Coronary artery (tissue), 2 donors: ENCODE measurements around the gene INO80B.

Source experiments
- DNase-seq: peaks from one replicate; pipeline ENCODE4 v3.0.0-alpha.2; 2017; ENCODE audit warnings: low spot score
- H3K27ac ChIP-seq, 2 donors: fragments of 200-600 bp; sonication (generic); one replicate each; pipeline ENCODE4 v1.5.1; 2016 to 2019
- H3K4me3 ChIP-seq: fragments of 200-600 bp; sonication (generic); 2 replicates; pipeline ENCODE4 v1.5.1; 2016; ENCODE audit warnings: mild to moderate bottlenecking, moderate library complexity
- CTCF ChIP-seq: fragments of 200-600 bp; sonication (generic); IDR thresholded peaks from one replicate; pipeline ENCODE4 v1.5.1; 2019; ENCODE audit warnings: antibody characterized with exemption

The INO80B gene

GRCh38 chr2:74489906-74490305, 35.0 kb downstream of the INO80B start:
- DNase-seq: no peak
- TF ChIP-seq CTCF: no peak
- no peak overlapping the region for H3K27ac ChIP-seq
- H3K4me3 ChIP-seq: no peak overlapping the region

DNA sequence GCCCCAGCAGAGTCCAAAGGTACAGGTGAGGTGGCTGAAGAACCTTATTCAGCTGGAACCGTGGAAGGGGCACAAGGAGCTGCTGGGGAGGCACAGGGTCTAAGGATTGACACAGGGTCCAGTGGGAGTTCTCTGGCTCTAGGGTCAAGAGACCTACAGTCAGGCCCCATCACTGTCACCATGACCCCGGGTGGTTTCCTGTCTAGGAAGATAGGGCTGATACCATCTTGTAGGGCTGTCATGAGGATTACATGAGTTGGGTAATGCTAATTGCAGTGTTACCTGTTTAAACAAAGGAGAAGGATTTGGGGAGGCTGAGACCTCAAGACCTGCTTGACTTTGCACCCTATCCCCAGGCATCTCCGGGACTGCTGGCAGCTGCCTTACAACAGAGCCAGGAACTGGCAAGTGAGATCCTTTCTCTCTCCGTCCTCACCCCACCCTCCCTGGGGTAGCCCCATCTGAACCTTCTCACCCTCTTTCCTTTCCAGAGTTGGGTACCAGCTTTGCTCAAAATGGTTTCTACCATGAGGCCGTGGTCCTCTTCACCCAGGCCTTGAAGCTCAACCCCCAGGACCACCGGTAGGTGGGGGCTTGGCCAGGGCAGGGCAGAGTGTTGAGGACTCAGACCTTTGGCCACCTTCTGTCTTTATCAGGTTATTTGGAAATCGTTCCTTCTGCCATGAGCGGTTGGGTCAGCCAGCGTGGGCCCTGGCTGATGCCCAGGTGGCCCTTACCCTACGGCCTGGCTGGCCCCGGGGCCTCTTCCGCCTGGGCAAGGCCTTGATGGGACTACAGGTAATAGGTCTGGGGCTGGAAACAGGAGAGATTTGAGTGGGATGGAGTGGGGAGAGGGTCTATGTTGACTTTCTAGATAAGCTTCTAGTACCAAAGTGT, 37.0 kb downstream of the INO80B start:
- no peak overlapping the region for H3K27ac ChIP-seq
- no peak for TF ChIP-seq CTCF

GRCh38 chr2:74493546-74493945, 38.7 kb downstream of the INO80B start:
- no peak overlapping the region for H3K27ac ChIP-seq
- no peak for TF ChIP-seq CTCF
- no peak for DNase-seq
- no peak overlapping the region for H3K4me3 ChIP-seq

More for the DNA sequence above, 37.0 kb downstream of the INO80B start:
- no peak overlapping the region for H3K4me3 ChIP-seq
- no peak for DNase-seq

GRCh38 chr2:74495440-74495839, 40.6 kb downstream of the INO80B start:
- DNase-seq: no peak
- Histone ChIP-seq H3K4me3 (no peak overlapping the region), H3K27ac (no peak overlapping the region)
- no peak for TF ChIP-seq CTCF

GRCh38 chr2:74496997-74497776, 42.3 kb downstream of the INO80B start:
- H3K4me3 ChIP-seq: peak overlapping the region; percentile 65
- TF ChIP-seq CTCF: no peak
- DNase-seq: no peak
- no peak overlapping the region for H3K27ac ChIP-seq

DNA sequence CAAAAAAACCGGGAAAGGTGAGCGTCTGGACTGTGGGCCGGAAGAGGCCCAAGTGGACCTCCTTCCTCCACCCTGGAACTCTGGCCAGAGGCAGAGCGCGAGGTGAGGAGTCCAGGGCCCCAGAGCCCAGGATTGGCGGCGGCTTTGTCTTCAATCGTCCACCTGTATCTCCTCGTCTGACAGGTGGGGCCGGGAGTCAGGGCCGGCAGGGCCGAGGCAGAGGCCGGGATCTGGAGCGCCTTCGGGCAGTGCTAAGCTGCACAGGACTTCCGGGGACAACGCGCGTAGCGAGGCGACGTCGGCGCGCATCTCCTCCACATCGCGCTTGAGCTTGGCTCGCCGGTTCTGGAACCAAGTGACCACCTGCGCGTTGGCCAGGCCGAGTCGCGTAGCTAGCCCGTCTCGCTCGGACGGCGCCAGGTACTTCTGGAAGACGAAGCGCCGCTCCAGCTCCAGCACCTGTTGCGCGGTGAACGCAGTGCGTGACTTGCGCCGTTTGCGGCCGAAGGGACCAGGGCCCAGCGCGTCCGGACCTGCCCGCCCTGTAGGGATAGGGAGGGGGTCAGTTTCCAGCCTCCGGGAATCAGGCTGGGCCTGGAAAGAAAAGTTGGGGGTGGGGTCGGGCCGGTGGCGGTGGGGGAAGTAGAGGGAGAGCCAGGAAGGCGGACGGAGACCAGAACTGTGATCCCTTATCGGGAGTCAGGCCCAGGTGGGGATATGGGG, 43.1 kb downstream of the INO80B start:
- Histone ChIP-seq H3K27ac (no peak overlapping the region), H3K4me3 (peak overlapping the region; percentile 65)
- peak; percentile 72 for DNase-seq
- TF ChIP-seq CTCF: no peak
